ENCODE data around the gene CPNE5. TPM values are rescaled to one million over a fixed set of nuclear protein-coding genes. Genes with fewer than 3 reads are reported as not detected.

Gene CPNE5
- total and polyA plus RNA-seq, 2 of the 4 experiments (the other 2 are of a cell fraction): 0.07 TPM; not detected in 1

DNA sequence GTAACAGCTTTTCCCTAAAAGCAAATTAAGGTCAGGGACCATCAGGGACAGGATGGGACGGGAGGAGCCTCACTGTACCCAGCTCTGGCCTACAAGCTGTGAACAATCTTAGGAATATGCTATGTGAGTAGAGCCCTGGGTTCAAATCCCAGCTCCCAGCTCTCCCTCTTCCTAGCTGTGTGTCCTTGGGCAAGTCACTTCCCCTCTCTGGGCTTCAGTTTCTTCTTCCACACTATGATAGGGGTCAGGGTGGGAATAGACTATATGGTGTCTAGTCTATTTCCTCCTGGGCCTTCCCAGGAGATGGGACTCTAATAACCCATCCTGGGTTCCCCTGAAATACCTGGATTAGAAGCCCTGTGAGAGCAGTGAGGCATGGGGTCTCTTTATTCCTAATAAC lies 41.6 kb downstream of the CPNE5 start:
- Histone ChIP-seq H3K9me3 (ENCODE audit: control insufficient read depth, insufficient read depth, low read length) (peaks cover 2% of the 10 kb centered on the region; the same call in 1 of the 2 replicates), H2BK120ac (ENCODE audit: low read depth, low read length) (no peak overlapping the region), H3K36me3 (ENCODE audit: control insufficient read depth, insufficient read depth, low read length) (no peaks in the 10 kb centered on the region), H3K27ac (ENCODE audit: insufficient read depth, low read length) (no peak overlapping the region), H3K56ac (ENCODE audit: extremely low read depth, insufficient read depth, low read length) (no peak overlapping the region), H4K5ac (ENCODE audit: low read depth, low read length) (no peak overlapping the region), H4K91ac (ENCODE audit: insufficient read depth, low read depth, low read length) (no peak overlapping the region), H2AFZ (replicated peaks; ENCODE audit: low read length, poor library complexity) (no peak overlapping the region), H2AK9ac (replicated peaks; ENCODE audit: low read depth, low read length, poor library complexity) (no peak overlapping the region), H2BK20ac (ENCODE audit: low read depth, low read length) (no peak overlapping the region), H3K18ac (ENCODE audit: low read depth, low read length) (no peak overlapping the region), H3K79me1 (ENCODE audit: low read depth in 1 of 2, low read length in 2 of 2) (no peaks in the 10 kb centered on the region), H4K20me1 (ENCODE audit: insufficient read depth, low read length) (no peaks in the 10 kb centered on the region), H3K14ac (replicated peaks; ENCODE audit: low read depth, low read length) (no peak overlapping the region), H3K9ac (ENCODE audit: low read depth, low read length) (no peak overlapping the region), H4K8ac (ENCODE audit: low read depth in 2 of 2, low read length in 2 of 2) (no peak overlapping the region), H3K9me1 (ENCODE audit: insufficient read depth, low read length) (no peaks in the 10 kb centered on the region), H2BK15ac (ENCODE audit: low read depth, low read length) (no peak overlapping the region), H3K4me1 (ENCODE audit: control insufficient read depth, insufficient read depth, low read length) (no peaks in the 10 kb centered on the region), H3K4me3 (ENCODE audit: insufficient read depth, low read depth, low read length) (no peak overlapping the region), H3K4me2 (ENCODE audit: low read depth, low read length) (no peak overlapping the region), H2BK5ac (ENCODE audit: low read depth, low read length, poor library complexity, severe bottlenecking) (no peak overlapping the region), H2AK5ac (ENCODE audit: low read depth, low read length) (no peak overlapping the region), H3K27me3 (ENCODE audit: control insufficient read depth, insufficient read depth, low read length) (peaks cover 49% of the 10 kb centered on the region), H3K4ac (ENCODE audit: low read depth, low read length) (no peak overlapping the region), H3K23ac (ENCODE audit: low read depth, low read length) (no peak overlapping the region)
- in situ Hi-C loops (cut with MboI; ENCODE audit: low sequenced_read_pairs): no loop called here
- ChIA-PET CTCF (interaction anchor here (0.6 kb wide), 1 partner anchor 46 kb away, joined by 3 read pairs; no protein-coding TSS in a partner anchor), POLR2A (ENCODE audit: unreplicated experiment) (no interaction called here)
- no TSS peak for BruUV-seq (replicated peaks)
- TF ChIP-seq NFE2L2 (IDR thresholded peaks at IDR 0.05; ENCODE audit: low read depth, low read length): no peak
- TF ChIP-seq MAZ (IDR thresholded peaks at IDR 0.05; ENCODE audit: borderline replicate concordance, low read depth, low read length): no peak
- no peak for TF ChIP-seq RFX5 (IDR thresholded peaks at IDR 0.05; ENCODE audit: low read depth, low read length)
- no peak for TF ChIP-seq CEBPB (IDR thresholded peaks at IDR 0.05; ENCODE audit: low read depth, low read length)
- TF ChIP-seq MXI1 (IDR thresholded peaks at IDR 0.05; ENCODE audit: borderline replicate concordance, low read depth, low read length): no peak
- TF ChIP-seq, protein P1, sequence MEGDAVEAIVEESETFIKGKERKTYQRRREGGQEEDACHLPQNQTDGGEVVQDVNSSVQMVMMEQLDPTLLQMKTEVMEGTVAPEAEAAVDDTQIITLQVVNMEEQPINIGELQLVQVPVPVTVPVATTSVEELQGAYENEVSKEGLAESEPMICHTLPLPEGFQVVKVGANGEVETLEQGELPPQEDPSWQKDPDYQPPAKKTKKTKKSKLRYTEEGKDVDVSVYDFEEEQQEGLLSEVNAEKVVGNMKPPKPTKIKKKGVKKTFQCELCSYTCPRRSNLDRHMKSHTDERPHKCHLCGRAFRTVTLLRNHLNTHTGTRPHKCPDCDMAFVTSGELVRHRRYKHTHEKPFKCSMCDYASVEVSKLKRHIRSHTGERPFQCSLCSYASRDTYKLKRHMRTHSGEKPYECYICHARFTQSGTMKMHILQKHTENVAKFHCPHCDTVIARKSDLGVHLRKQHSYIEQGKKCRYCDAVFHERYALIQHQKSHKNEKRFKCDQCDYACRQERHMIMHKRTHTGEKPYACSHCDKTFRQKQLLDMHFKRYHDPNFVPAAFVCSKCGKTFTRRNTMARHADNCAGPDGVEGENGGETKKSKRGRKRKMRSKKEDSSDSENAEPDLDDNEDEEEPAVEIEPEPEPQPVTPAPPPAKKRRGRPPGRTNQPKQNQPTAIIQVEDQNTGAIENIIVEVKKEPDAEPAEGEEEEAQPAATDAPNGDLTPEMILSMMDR (conservative IDR thresholded peaks at IDR 0.05; ENCODE audit: low read depth, low read length): no peak
- TF ChIP-seq, protein P2, sequence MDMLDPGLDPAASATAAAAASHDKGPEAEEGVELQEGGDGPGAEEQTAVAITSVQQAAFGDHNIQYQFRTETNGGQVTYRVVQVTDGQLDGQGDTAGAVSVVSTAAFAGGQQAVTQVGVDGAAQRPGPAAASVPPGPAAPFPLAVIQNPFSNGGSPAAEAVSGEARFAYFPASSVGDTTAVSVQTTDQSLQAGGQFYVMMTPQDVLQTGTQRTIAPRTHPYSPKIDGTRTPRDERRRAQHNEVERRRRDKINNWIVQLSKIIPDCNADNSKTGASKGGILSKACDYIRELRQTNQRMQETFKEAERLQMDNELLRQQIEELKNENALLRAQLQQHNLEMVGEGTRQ (IDR thresholded peaks at IDR 0.05; ENCODE audit: low read depth, low read length): no peak
- no peak for TF ChIP-seq BHLHE40 (IDR thresholded peaks at IDR 0.05; ENCODE audit: low read depth, low read length)
- no peak for TF ChIP-seq MAFK (IDR thresholded peaks at IDR 0.05; ENCODE audit: low read depth, low read length)
- TF ChIP-seq RCOR1 (IDR thresholded peaks at IDR 0.05; ENCODE audit: insufficient replicate concordance, low read length): no peak
- no peak for TF ChIP-seq FOS (IDR thresholded peaks at IDR 0.05; ENCODE audit: low read depth, low read length)
- no peak for TF ChIP-seq RAD21 (IDR thresholded peaks at IDR 0.05; ENCODE audit: low read length)
- TF ChIP-seq SMC3 (IDR thresholded peaks at IDR 0.05; ENCODE audit: low read depth, low read length): no peak
- TF ChIP-seq, protein P3, sequence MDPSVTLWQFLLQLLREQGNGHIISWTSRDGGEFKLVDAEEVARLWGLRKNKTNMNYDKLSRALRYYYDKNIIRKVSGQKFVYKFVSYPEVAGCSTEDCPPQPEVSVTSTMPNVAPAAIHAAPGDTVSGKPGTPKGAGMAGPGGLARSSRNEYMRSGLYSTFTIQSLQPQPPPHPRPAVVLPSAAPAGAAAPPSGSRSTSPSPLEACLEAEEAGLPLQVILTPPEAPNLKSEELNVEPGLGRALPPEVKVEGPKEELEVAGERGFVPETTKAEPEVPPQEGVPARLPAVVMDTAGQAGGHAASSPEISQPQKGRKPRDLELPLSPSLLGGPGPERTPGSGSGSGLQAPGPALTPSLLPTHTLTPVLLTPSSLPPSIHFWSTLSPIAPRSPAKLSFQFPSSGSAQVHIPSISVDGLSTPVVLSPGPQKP (IDR thresholded peaks at IDR 0.05; ENCODE audit: borderline replicate concordance, low read depth, low read length): no peak
- no peak for TF ChIP-seq CHD1 (IDR thresholded peaks at IDR 0.05; ENCODE audit: low read depth, low read length)
- dilution Hi-C loops (cut with HindIII; ENCODE audit: low sequenced_read_pairs, unreplicated experiment): no loop called here
- ATAC-seq (ENCODE audit: low read depth) (no peak), DNase-seq (no peak)
- no CpG with 5 or more reads among the region's 1 CpG for WGBS, 2 experiments (ENCODE audit: extremely low coverage in 2 of 2, insufficient read length in 1 of 2)
- intact Hi-C loops (cut with micrococcal nuclease): no loop called here
